Measurements from ENCODE around the gene XBP1.

GRCh38 chr22:28798810-28799605, 1.4 kb downstream of the XBP1 start:
- TF ChIP-seq CTCF (conservative IDR thresholded peaks at IDR 0.05; ENCODE audit: low read depth in 2 of 2) (no peak), REST (IDR thresholded peaks at IDR 0.05; ENCODE audit: unreplicated experiment) (no peak), EZH2 (IDR thresholded peaks at IDR 0.05; ENCODE audit: low read depth, unreplicated experiment) (no peak), POLR2AphosphoS5 (IDR thresholded peaks at IDR 0.05; ENCODE audit: low read depth) (no peak)
